A673 (cell line): Measurements from ENCODE around the gene ZBED1. TPM values are rescaled to one million over a fixed set of nuclear protein-coding genes. Genes with fewer than 3 reads are reported as not detected.

Experiments
- BruUV-seq: library from RNA; stranded (reverse); fragments of 400-500 nt; replicated peaks from 2 replicates; lab custom pipeline; 2021; lab: Mats Ljungman, UMichigan
- CTCF ChIA-PET: fragments of 300-600 bp; sonication (Branson Sonifier 250); formaldehyde crosslinking; loops from one replicate; lab custom pipeline; 2022; ENCODE audit warnings: antibody characterized with exemption; lab: Charles Lee
- POLR2A ChIA-PET: fragments of 300-600 bp; sonication (Branson Sonifier 250); formaldehyde crosslinking; loops from one replicate; lab custom pipeline; 2022; ENCODE audit warnings: antibody characterized with exemption; ENCODE audit not compliant: low non-redundant PET; lab: Charles Lee
- DNase-seq: peaks from one replicate; pipeline ENCODE4 v3.0.0-alpha.2; 2015; ENCODE audit warnings: low spot score
- H3K27ac ChIP-seq: fragments of 200-600 bp; sonication (generic); 2 replicates; pipeline ENCODE4 v1.5.1; 2016; ENCODE audit warnings: mixed run types, low read depth, mild to moderate bottlenecking, mixed read lengths, antibody characterized with exemption, low read length; ENCODE audit not compliant: poor library complexity, severe bottlenecking
- H3K27me3 ChIP-seq: fragments of 200-600 bp; sonication (generic); replicated peaks from 2 replicates; pipeline ENCODE4 v1.6.1; 2017; ENCODE audit warnings: mixed run types, low read depth, mild to moderate bottlenecking, mixed read lengths, antibody characterized with exemption, low read length; ENCODE audit not compliant: insufficient read depth, poor library complexity
- H3K36me3 ChIP-seq: fragments of 200-600 bp; sonication (generic); 2 replicates; pipeline ENCODE4 v1.6.1; 2016; ENCODE audit warnings: mixed run types, mild to moderate bottlenecking, mixed read lengths, antibody characterized with exemption, low read length; ENCODE audit not compliant: insufficient read depth, poor library complexity, severe bottlenecking
- H3K4me1 ChIP-seq: fragments of 200-600 bp; sonication (generic); 2 replicates; pipeline ENCODE4 v1.6.1; 2017; ENCODE audit warnings: mixed run types, mild to moderate bottlenecking, mixed read lengths, antibody characterized with exemption, low read length; ENCODE audit not compliant: insufficient read depth, poor library complexity, severe bottlenecking
- H3K4me3 ChIP-seq: fragments of 200-600 bp; sonication (generic); 2 replicates; pipeline ENCODE4 v1.5.1; 2016; ENCODE audit warnings: low read depth, mixed run types, mild to moderate bottlenecking, mixed read lengths, low read length; ENCODE audit not compliant: poor library complexity, severe bottlenecking
- H3K9me3 ChIP-seq: fragments of 200-600 bp; sonication (generic); 2 replicates; pipeline ENCODE4 v1.6.1; 2016; ENCODE audit warnings: mixed run types, low read depth, mild to moderate bottlenecking, mixed read lengths, antibody characterized with exemption, low read length; ENCODE audit not compliant: poor library complexity, severe bottlenecking
- CTCF ChIP-seq: fragments of 300-800, 200-600 bp; sonication (generic); conservative IDR thresholded peaks from 2 replicates; pipeline ENCODE4 v1.5.1; 2017; ENCODE audit warnings: low read depth, mild to moderate bottlenecking, antibody characterized with exemption, low read length, moderate library complexity, mixed read lengths
- EZH2 ChIP-seq: fragments of 200-600 bp; sonication (generic); IDR thresholded peaks from 2 replicates; pipeline ENCODE4 v1.6.1; 2017; ENCODE audit warnings: borderline replicate concordance, low read depth, mild to moderate bottlenecking, mixed read lengths, antibody characterized with exemption, low read length; ENCODE audit not compliant: poor library complexity, severe bottlenecking
- intact Hi-C: fragments of 100-400 bp; cut with micrococcal nuclease; formaldehyde crosslinking; loops from one replicate; pipeline ENCODE4 v1.10.0; 2022; ENCODE audit not compliant: unreplicated experiment
- total RNA-seq: library from RNA; stranded (reverse); gene quantifications from 2 replicates; pipeline ENCODE4 v1.2.3, GENCODE V29; 2021

Gene ZBED1
- total RNA-seq, 1 experiment from 2014 or later, result 37.6 TPM

- Histone ChIP-seq H3K9me3 (no peaks in the 10 kb centered on the region), H3K4me3 (no peak overlapping the region), H3K27ac (no peak overlapping the region), H3K4me1 (no peaks in the 10 kb centered on the region), H3K27me3 (no peaks in the 10 kb centered on the region), H3K36me3 (no peaks in the 10 kb centered on the region)
- intact Hi-C loops, result no loop called here
- DNase-seq, result no peak
- ChIA-PET POLR2A (no interaction called here), CTCF (no interaction called here)
- no TSS peak for BruUV-seq
- TF ChIP-seq EZH2, result no peak
- TF ChIP-seq CTCF, result no peak
Measured at GRCh38 chrX:2517055-2517454, 16.3 kb upstream of the ZBED1 start.

GRCh38 chrX:2516623-2517022 lies 15.8 kb upstream of the ZBED1 start:
- Histone ChIP-seq H3K27ac (no peak overlapping the region), H3K36me3 (no peaks in the 10 kb centered on the region), H3K4me3 (no peak overlapping the region), H3K9me3 (no peaks in the 10 kb centered on the region), H3K27me3 (no peaks in the 10 kb centered on the region), H3K4me1 (no peaks in the 10 kb centered on the region)
- TF ChIP-seq EZH2 (no peak), CTCF (no peak)
- DNase-seq, result no peak
- intact Hi-C loops, result no loop called here
- POLR2A ChIA-PET, result no interaction called here
- no TSS peak for BruUV-seq
- CTCF ChIA-PET, result no interaction called here

- no peak for DNase-seq
- intact Hi-C loops, result no loop called here
- no TSS peak for BruUV-seq
- POLR2A ChIA-PET, result no interaction called here
- Histone ChIP-seq H3K36me3 (no peaks in the 10 kb centered on the region), H3K4me1 (no peaks in the 10 kb centered on the region), H3K4me3 (no peak overlapping the region), H3K27me3 (no peaks in the 10 kb centered on the region), H3K27ac (no peak overlapping the region), H3K9me3 (no peaks in the 10 kb centered on the region)
- CTCF ChIA-PET, result no interaction called here
- TF ChIP-seq CTCF (no peak), EZH2 (no peak)
Measured at GRCh38 chrX:2514131-2514530, 13.4 kb upstream of the ZBED1 start.
